GM12878 (cell line): ENCODE measurements around the gene ADGRD1. TPM values are rescaled to one million over a fixed set of nuclear protein-coding genes. Genes with fewer than 3 reads are reported as not detected.

Experiments
- ATAC-seq: fragments of 200-7000 bp; cut with Tn5 transposase; 3 replicates; pipeline ENCODE4 v1.9.1; 2020; ENCODE audit warnings: mild to moderate bottlenecking, moderate library complexity
- BruUV-seq: library from RNA; stranded (reverse); fragments of 400-500 nt; replicated peaks from 2 replicates; lab custom pipeline; 2021; lab: Mats Ljungman, UMichigan
- CTCF ChIA-PET: fragments of 300-600 bp; sonication (Branson Sonifier 250); formaldehyde crosslinking; extraction: SDS; loops from one replicate; lab custom pipeline; 2021; ENCODE audit warnings: inconsistent platforms; lab: Yijun Ruan, JAX
- POLR2A ChIA-PET: fragments of 350-600 bp; formaldehyde crosslinking; extraction: SDS; loops from one replicate; lab custom pipeline; 2021; ENCODE audit warnings: inconsistent platforms; lab: Charles Lee
- RAD21 ChIA-PET: fragments of 300-600 bp; sonication (Branson Sonifier 250); formaldehyde crosslinking; loops from one replicate; lab custom pipeline; 2023; ENCODE audit warnings: antibody characterized with exemption; ENCODE audit not compliant: unreplicated experiment; lab: Charles Lee
- SMC1A ChIA-PET: fragments of 300-600 bp; sonication (Branson Sonifier 250); formaldehyde crosslinking; loops from one replicate; lab custom pipeline; 2023; ENCODE audit not compliant: unreplicated experiment, uncharacterized antibody; lab: Charles Lee
- DNase-seq: peaks from one replicate; pipeline ENCODE4 v3.0.0-alpha.2; 2011; ENCODE audit warnings: low read depth, low spot score
- FAIRE-seq: peaks from 3 replicates; lab custom pipeline; 2011; peaks lifted over from hg19 to GRCh38; lab: Jason Lieb, UNC
- H2AFZ ChIP-seq: 2 replicates; pipeline ENCODE4 v1.6.0; 2011; ENCODE audit warnings: low read depth, low read length, control low read depth; ENCODE audit not compliant: control insufficient read depth
- H3K27ac ChIP-seq: 2 replicates; pipeline ENCODE4 v1.5.1; 2011; ENCODE audit warnings: control low read depth; ENCODE audit not compliant: control insufficient read depth, insufficient read depth
- H3K27me3 ChIP-seq, 2 experiments: replicated peaks in 1 of 2; 2 replicates each; pipeline versions ENCODE4 v1.6.0 to v1.6.1; 2011; ENCODE audit warnings: low read length in 1 of 2; ENCODE audit not compliant: control insufficient read depth in 2 of 2, insufficient read depth in 2 of 2
- H3K36me3 ChIP-seq, 2 experiments: 2 replicates each; pipeline ENCODE4 v1.5.1; 2011; ENCODE audit warnings: low read length in 1 of 2; ENCODE audit not compliant: control insufficient read depth in 2 of 2, insufficient read depth in 2 of 2
- H3K4me1 ChIP-seq: 2 replicates; pipeline ENCODE4 v1.6.1; 2011; ENCODE audit warnings: mild to moderate bottlenecking, low read length, moderate library complexity, mixed read lengths; ENCODE audit not compliant: control insufficient read depth, insufficient read depth
- H3K4me2 ChIP-seq: 2 replicates; pipeline ENCODE4 v1.6.0; 2011; ENCODE audit warnings: control low read depth; ENCODE audit not compliant: control insufficient read depth, insufficient read depth
- H3K4me3 ChIP-seq: fragments of 200-600 bp; sonication (generic); 2 replicates; pipeline ENCODE4 v1.5.1; 2016
- H3K79me2 ChIP-seq: 2 replicates; pipeline ENCODE4 v1.6.0; 2011; ENCODE audit warnings: low read length; ENCODE audit not compliant: control insufficient read depth, insufficient read depth
- H3K9ac ChIP-seq: 2 replicates; pipeline ENCODE4 v1.8.0; 2011; ENCODE audit warnings: low read length, control low read depth, mixed read lengths; ENCODE audit not compliant: control insufficient read depth, insufficient read depth
- H3K9me3 ChIP-seq: replicated peaks from 3 replicates; pipeline ENCODE4 v1.5.1; 2011; ENCODE audit warnings: mild to moderate bottlenecking, low read length; ENCODE audit not compliant: control insufficient read depth, insufficient read depth
- H4K20me1 ChIP-seq: 2 replicates; pipeline ENCODE4 v1.6.0; 2011; ENCODE audit not compliant: control insufficient read depth, insufficient read depth
- BRCA1 ChIP-seq: IDR thresholded peaks from 2 replicates; pipeline ENCODE4 v1.6.1; 2011; ENCODE audit warnings: low read depth, low read length, improper control_type of control experiment
- CBX3 ChIP-seq: fragments of 200-600 bp; sonication (generic); IDR thresholded peaks from 2 replicates; pipeline ENCODE4 v1.6.1; 2016; ENCODE audit warnings: low read depth, borderline replicate concordance
- CREM ChIP-seq: IDR thresholded peaks from 2 replicates; pipeline ENCODE4 v1.6.1; 2014; ENCODE audit warnings: antibody characterized with exemption, low read depth
- EP300 ChIP-seq, 2 experiments: fragments of 150-350 bp in 1 of 2; IDR thresholded peaks; 2 replicates each; pipeline ENCODE4 v1.6.1; 2011 to 2012; ENCODE audit warnings: low read depth in 2 of 2, low read length in 2 of 2, borderline replicate concordance in 1 of 2, improper control_type of control experiment in 1 of 2, inconsistent platforms in 1 of 2; ENCODE audit not compliant: control insufficient read depth in 1 of 2
- NR2C1 ChIP-seq: fragments of 450-650 bp; IDR thresholded peaks from 2 replicates; pipeline ENCODE4 v1.6.1; 2017; ENCODE audit warnings: antibody characterized with exemption, mild to moderate bottlenecking, moderate library complexity
- POU2F2 ChIP-seq: IDR thresholded peaks from 3 replicates; pipeline ENCODE4 v1.6.1; 2011; ENCODE audit warnings: low read depth, mild to moderate bottlenecking, low read length, borderline replicate concordance
- SP1 ChIP-seq: IDR thresholded peaks from one replicate; pipeline ENCODE4 v1.6.1; 2011; ENCODE audit warnings: low read depth, low read length
- SRF ChIP-seq, 2 experiments: IDR thresholded peaks; 2 replicates each; pipeline ENCODE4 v1.6.1; 2011; ENCODE audit warnings: low read depth in 2 of 2, low read length in 2 of 2, mild to moderate bottlenecking in 1 of 2, moderate library complexity in 1 of 2
- ZNF592 ChIP-seq: fragments of 450-650 bp; IDR thresholded peaks from 2 replicates; pipeline ENCODE4 v1.6.1; 2017; ENCODE audit warnings: mild to moderate bottlenecking, moderate library complexity
- whole genome bisulfite sequencing: methylation state at CpG from one replicate; pipeline ENCODE4 v1.1.6; 2016; ENCODE audit warnings: low lambda C conversion rate; ENCODE audit not compliant: insufficient replicate concordance, insufficient coverage; ENCODE audit errors: missing lambda C conversion rate; 5-methylcytosine and 5-hydroxymethylcytosine counted together
- in situ Hi-C: fragments of 300-500 bp; cut with MboI; formaldehyde crosslinking; loops from 9 replicates; pipeline ENCODE4 v1.14.3; 2018; ENCODE audit warnings: mixed read lengths
- intact Hi-C: fragments of 100-400 bp; cut with micrococcal nuclease; formaldehyde crosslinking; loops from one replicate; pipeline ENCODE4 v1.14.2; 2022; ENCODE audit not compliant: unreplicated experiment
- polyA plus RNA-seq, 11 experiments: library from polyadenylated mRNA; depleted of rRNA in 4 of 11; unstranded in 6 of 11; stranded (reverse) in 5 of 11; fragments of >200 nt; fragmentation: Nextera tagmentation in 4 of 11; fragmentation: Illumina TruSeq in 1 of 11; extraction: Ambion mirVana in 4 of 11; extraction: Trizol in 1 of 11; gene quantifications; 1 replicate in 1 of 11; 2 replicates in 10 of 11; pipeline versions ENCODE4 v1.2.1 to v1.2.3, GENCODE V29; 2011 to 2016; ENCODE audit warnings: inconsistent platforms in 2 of 11, missing spikeins in 2 of 11, low read depth in 1 of 11
- total RNA-seq, 4 experiments: library from RNA; depleted of rRNA in 3 of 4; stranded (reverse); fragments of >200 nt in 3 of 4; fragmentation: Illumina TruSeq in 1 of 4; extraction: Trizol in 1 of 4; gene quantifications; 2 replicates each; pipeline versions ENCODE4 v1.2.1 to v1.2.3, GENCODE V29; 2013 to 2021
- TF ChIP-seq, protein P1 (sequence below): fragments of 150-350 bp; IDR thresholded peaks from 2 replicates; pipeline ENCODE4 v1.6.1; 2014; ENCODE audit warnings: mild to moderate bottlenecking, low read depth, low read length

The ADGRD1 gene
- total and polyA plus RNA-seq, 10 of the 15 experiments (the other 5 are each of a cell fraction or from before 2014, with no cell fraction given), result 0.15 to 12.7 (median 1.2) TPM

DNA sequence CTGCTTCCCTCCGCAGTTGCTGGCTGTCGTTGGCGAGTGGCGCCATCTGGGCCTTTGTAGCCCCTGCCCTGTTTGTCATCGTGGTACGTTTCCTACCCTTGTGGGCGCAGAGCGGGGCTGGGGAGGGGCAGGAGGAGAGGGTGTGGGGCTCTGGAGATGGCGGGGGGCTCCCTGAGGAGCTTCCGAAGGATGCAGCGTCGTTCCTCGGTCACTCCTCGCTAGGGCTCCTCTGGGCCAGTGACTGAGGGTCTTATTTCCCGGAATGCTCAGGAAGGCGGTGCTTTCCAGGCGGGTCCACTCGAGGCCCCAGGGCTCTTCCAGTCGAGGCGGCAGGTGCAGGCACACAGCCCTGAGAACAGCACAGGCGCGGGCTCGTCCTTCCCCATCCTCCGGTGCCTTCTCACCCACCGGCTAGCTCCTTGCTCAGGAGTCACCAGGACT, 167.1 kb downstream of the ADGRD1 start:
- FAIRE-seq (no peak), DNase-seq (no peak), ATAC-seq (no peak)
- H3K79me2 ChIP-seq, result no peaks in the 10 kb centered on the region
- no peaks in the 10 kb centered on the region for H3K4me1 ChIP-seq
- H3K27me3 ChIP-seq, result no peaks in the 10 kb centered on the region
- H3K27ac ChIP-seq, result no peak overlapping the region
- H3K9me3 ChIP-seq, result no peaks in the 10 kb centered on the region
- no peaks in the 10 kb centered on the region for H4K20me1 ChIP-seq
- TF ChIP-seq ZNF592, result no peak
- TF ChIP-seq SRF (IDR thresholded peaks at IDR 0.05; ENCODE audit: low read depth in 2 of 2, low read length in 2 of 2), result no peak
- TF ChIP-seq, protein P1, sequence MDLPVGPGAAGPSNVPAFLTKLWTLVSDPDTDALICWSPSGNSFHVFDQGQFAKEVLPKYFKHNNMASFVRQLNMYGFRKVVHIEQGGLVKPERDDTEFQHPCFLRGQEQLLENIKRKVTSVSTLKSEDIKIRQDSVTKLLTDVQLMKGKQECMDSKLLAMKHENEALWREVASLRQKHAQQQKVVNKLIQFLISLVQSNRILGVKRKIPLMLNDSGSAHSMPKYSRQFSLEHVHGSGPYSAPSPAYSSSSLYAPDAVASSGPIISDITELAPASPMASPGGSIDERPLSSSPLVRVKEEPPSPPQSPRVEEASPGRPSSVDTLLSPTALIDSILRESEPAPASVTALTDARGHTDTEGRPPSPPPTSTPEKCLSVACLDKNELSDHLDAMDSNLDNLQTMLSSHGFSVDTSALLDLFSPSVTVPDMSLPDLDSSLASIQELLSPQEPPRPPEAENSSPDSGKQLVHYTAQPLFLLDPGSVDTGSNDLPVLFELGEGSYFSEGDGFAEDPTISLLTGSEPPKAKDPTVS, result no peak
- TF ChIP-seq NR2C1, result no peak
- no peak for TF ChIP-seq CBX3
- TF ChIP-seq SP1, result no peak
- TF ChIP-seq BRCA1, result no peak
- TF ChIP-seq POU2F2, result no peak
- no peak for TF ChIP-seq EP300 (IDR thresholded peaks at IDR 0.05; ENCODE audit: borderline replicate concordance in 1 of 2, control insufficient read depth in 1 of 2, low read depth in 2 of 2, low read length in 2 of 2)
- TF ChIP-seq CREM, result no peak
- TF ChIP-seq, all 136 proteins: peak for 0
- ChIA-PET SMC1A (interaction anchor here (2.7 kb wide), 1 partner anchor 16 kb away, joined by 10 read pairs; no protein-coding TSS in a partner anchor), RAD21 (no interaction called here), CTCF (no interaction called here), POLR2A (no interaction called here)
- intact Hi-C loops, result no loop called here
- H3K4me2 ChIP-seq, result no peak overlapping the region
- no peak overlapping the region for H3K9ac ChIP-seq
- 75% methylated on average over 20 of the region's 25 CpGs for WGBS
- in situ Hi-C loops, result no loop called here
- no TSS peak for BruUV-seq
- H2AFZ ChIP-seq, result no peak overlapping the region
- no peak overlapping the region for H3K4me3 ChIP-seq
- H3K36me3 ChIP-seq, result no peaks in the 10 kb centered on the region
